GM19455 (cell line): ENCODE measurements around the gene NR6A1.

ENCODE experiments used
- ATAC-seq: cut with Tn5 transposase; IDR thresholded peaks from one replicate; pipeline ENCODE4 v1.9.1; 2021; ENCODE audit not compliant: unreplicated experiment

The NR6A1 gene

DNA sequence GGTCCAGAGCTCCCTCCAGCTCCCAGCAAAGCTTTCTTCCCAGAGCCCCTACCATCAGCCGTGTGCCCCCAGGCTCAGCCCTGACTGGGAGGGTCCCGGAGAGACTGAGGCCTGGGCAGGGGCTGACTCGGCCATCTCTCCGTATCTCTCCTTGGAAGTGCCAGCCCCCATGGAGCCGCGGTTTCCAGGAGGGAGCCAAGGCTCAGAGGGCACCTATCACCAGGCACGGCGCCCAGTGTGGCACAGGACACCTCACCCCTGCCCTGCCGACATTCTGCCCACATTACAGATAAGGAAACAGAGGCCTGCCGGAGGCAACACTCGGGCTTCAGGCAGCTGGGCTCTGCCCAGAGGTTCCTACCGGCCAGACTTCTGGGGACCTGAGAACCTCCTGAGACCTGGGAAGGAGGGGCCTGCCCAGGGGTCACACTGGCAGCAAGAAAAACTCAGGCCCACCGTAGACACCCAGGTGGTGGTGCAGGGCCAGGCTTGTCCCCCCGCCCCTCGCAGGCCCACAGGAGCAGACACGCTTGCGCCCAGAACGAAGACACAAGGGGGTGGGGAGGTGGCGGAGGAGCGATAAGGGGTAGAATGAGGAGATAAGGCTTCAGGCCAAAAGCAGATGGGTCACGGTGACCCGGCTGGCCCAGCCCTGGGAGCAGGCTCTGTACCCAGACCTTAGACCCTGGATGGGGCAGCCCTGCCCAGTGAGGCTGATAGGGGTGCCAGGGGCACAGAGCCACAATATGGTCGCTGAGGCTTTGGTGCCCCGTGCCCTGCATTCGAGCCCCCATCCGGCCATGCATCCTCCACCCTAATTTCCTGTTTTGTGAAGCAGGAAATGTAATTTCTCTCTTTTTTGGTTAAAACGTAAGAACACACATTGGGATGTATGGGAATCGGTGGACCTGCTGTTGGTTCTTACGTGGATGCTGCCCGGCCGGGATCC, 275.7 kb downstream of the NR6A1 start:
- ATAC-seq: no peak

DNA sequence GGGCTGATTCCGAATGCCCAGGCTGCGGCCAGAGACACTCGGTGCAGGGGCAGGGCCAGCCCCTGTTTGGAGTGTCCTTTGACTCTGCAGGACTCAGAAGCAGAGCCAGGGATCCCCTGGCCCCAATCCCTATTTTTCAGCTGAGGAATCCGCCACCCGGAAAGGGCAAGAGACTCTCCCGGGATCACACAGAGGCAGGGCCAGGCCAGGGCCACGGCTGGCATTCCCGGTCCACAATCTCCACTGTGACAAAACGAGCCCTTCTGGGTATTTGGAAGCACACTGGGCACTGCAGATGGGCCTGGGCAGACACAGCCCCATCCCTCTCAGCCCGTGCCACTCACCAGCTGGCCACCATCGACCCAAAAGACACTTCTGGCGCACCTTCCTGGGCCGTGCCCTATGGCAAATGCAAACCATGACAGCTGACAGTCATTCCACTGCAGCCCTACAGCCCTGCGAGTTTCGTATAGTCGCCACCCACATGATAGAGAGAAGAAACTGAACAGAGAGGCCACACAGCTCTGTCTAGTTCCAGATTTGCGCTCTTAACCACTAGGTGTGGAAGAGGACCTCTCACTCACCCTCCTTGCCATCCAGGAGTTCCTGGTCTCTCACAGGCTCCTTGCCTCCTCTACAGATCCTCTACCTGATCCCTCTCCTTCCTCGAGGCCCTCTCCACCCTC, 277.2 kb downstream of the NR6A1 start:
- ATAC-seq: no peak

GRCh38 chr9:124493218-124493617, 277.9 kb downstream of the NR6A1 start:
- no peak for ATAC-seq

DNA sequence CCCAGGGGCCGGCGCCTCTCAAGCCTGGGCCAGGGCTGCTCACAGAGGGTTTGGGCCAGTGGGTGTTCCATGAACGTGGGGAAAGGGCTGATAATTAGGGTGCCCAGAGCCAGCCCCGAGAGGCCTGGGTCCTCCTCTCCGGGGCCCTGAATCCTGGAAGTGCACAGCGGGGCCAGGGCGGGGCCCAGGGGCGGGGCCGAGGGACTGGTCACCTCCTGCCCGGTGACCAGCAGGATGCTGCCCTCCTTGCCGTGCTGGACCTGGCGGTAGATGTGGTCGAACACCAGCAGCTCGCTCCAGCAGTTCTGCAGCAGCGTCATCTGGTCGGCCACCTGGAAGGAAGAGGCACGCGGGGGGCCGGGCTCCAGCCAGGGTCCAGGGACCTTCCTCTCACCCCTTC, 278.3 kb downstream of the NR6A1 start:
- ATAC-seq: no peak

- ATAC-seq: no peak
Observed at GRCh38 chr9:124491049-124491975, 279.8 kb downstream of the NR6A1 start.

GRCh38 chr9:124490004-124490403, 281.1 kb downstream of the NR6A1 start:
- no peak for ATAC-seq

- ATAC-seq: no peak
Observed at GRCh38 chr9:124489222-124489621, 281.9 kb downstream of the NR6A1 start.

DNA sequence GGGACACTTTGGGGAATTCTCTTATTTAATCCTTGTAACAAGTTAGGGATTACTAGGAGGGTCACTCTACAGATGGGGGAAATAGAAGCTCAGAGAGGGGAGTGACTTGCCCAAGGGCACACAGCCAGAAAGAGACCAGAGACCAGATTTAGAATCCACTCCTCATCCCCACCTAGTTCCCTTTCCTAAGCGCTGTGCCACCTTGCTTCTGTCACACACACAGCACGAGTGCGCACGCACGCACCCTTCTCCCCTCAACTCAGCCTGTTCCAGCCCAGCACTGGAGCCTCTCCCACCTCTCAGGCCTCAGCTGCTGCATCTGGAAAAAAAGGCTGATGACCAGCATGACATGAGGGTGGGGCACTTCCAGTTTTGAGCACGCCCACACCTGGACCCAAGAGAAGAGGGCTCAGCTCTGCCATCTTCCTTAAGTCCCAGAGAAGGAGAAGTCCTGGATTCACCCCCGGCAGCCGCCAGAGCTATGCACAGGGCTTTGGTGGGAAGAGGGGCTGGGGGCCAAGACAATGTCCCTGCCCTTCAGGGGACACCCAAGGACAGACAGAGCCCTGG, 282.4 kb downstream of the NR6A1 start:
- no peak for ATAC-seq

DNA sequence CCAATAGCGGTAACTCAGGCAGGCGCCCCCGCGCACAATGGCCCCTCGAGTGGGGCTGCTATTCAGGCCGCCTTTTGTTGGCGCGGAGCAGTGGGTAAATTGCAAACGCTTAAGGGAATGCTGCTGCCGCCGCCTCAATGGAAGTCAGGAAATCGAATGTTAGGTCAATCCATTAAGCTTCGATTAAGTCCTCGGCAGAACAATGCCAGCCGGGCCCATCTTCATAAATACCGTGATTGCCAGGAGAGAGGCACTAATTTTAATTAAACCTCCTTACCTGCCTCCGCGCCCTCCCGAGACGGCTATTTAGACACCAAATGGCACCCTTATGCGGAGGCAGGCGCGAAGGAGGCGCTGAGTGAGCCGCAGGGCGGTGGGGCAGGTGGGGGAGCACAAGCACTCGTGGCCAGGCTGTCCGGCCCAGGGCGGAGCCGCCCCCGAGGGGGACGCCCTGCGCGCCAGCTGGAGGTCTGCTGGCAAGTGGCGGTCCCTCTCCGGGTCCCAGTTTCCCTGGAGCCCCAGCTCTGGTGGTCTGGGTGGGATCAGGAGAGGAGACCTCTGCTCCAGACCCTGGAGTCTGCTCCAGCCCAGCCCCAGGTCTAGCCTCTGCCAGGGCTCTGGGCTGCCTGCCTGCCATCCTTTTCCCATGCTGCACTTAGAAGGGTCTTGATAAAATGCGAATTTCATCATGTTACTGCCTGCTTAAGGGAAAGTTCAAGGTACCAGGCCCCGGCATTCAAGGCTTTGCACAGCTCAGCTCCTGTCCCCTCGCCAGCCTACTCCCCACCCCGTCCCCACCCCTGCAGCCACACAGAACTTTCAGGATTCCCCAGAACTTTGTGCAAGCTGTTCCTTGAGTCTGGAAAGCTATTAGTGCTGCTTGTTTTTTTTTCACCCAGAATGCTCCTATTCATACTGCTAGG, 283.6 kb downstream of the NR6A1 start:
- no peak for ATAC-seq

- no peak for ATAC-seq
Observed at GRCh38 chr9:124486778-124487259, 284.3 kb downstream of the NR6A1 start.

DNA sequence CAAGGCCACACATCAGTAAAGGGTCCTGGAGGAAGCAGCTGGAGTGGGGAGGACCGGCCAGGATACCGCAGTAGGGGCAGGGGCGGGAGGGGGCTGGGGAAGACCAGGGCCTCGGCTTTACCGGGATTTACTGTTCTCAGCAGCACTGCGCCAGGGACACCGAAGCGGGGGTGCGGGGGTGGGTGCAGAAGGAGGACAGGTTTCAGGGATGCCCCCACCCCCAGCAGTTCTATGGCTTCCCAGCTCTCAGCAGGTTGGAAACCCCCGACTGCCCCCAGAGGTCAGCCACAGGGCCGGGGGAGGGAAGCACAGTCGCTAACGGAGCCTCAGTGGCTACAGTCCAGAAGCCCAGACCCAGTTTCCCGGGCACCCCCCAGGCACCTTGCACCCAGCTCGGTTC, 285.2 kb downstream of the NR6A1 start:
- no peak for ATAC-seq

DNA sequence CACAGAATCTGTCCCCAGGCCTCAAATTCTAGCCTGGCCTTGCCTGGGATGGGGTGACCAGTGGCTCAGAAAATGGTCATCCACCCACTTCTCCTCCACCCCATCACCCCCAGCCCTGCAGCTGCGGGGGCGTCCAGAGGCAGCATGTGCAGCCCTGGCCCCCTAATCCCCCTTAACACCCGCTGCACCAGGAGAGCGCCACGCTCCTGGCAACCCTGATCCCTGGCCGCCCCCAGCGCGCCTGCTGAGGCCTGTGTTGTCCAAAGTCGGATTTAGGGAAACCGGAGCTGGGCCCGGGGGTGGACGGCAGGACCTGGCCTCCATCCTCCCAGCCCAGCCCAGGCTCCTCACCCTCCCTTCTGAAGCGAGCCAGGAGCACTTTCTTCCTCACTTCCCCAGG, 285.9 kb downstream of the NR6A1 start:
- no peak for ATAC-seq

- no peak for ATAC-seq
Observed at GRCh38 chr9:124483481-124483880, 287.6 kb downstream of the NR6A1 start.

DNA sequence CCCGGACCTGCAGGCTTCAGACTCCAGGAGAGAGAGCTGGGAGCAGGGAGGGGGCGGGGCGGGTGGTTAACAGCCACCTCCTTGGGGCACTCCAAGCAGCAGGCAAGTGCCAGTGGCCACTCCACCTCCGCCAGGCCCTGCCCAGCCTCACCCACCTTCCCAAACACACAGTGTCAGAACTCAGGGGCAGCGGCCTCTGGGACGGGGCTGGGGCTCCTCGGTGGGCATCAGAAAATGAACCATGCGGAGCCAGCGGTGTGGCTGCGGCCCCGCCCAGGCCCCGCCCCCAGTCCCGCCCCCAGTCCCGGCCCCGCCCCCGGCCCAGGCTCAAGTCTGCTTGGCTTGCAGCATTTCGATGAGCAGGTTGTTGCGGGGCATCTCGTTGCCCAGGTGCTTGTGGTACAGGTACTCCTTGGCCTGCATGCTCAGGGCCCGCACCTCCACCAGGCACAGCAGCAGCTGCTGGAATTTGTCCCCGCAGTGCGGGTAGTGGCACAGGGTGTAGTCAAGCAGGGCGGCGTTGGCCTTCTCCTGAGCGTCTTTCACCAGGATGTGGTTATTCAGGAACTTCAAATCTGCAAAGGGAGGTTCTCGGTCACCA, 288.6 kb downstream of the NR6A1 start:
- ATAC-seq: no peak

GRCh38 chr9:124481115-124481514, 290.0 kb downstream of the NR6A1 start:
- no peak for ATAC-seq

DNA sequence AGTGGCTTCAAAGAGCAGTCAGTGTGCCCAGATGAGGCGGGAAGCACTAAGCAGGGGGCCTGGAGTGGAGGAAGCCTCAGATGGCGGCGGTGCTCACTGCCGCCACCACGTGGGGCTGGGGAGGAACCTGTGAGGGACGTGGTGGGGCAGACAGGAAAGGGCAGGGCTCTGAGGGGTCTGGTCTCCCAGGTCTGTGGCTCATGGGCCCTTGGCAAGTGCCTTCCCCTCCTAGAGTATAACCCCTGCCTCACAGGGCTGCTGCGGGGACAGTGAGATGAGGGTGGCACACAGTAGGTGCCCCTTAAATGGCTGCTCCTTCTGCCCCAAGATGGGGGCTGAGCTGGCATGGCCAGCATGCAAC, 290.5 kb downstream of the NR6A1 start:
- no peak for ATAC-seq

GRCh38 chr9:124479947-124480620, 291.0 kb downstream of the NR6A1 start:
- no peak for ATAC-seq

DNA sequence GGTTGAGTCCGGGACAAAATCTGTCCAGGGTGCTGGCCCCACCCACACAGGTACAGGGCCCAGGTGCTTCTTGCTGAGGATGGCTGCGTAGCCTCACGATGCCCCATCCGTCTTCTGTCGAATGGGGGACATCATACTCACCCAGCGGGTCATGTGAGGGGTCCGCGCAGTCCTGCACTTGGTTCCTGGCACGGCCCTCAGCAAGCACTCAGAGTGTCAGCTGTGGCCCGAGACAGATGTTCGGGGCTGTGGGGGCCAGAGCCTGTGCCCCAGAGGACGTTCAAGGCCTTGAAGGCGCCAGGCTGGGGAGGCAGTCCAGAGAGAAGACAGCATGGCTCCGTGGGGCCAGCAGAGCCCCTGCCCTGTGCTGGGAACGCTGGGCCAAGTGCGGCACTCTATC, 291.7 kb downstream of the NR6A1 start:
- no peak for ATAC-seq

DNA sequence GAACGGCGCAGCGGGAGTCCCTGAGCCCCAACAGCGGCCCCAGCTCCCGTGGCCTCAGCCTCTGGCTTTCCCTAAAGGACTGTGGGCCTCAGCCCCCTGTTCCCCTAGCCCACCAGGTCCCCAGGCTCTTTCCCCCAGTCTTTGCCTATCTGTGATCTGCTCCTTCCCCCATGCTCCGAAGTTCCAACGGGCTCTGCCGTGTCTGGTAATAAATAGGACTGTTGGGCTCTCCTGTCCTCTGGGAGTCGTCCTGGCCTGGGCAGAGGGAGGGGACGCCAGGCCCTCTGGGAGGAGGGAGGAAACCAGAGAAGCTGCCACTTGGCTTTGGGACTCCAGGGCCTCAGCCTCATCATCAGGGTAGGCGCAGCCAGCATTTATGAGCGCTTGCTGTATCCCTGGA, 292.8 kb downstream of the NR6A1 start:
- no peak for ATAC-seq
